Chondrocyte (in vitro differentiated cells): ENCODE results near the gene CIAO2A. TPM values are rescaled to one million over a fixed set of nuclear protein-coding genes. Genes with fewer than 3 reads are reported as not detected.
A peak's percentile ranks its signal among the peaks of the same experiment; 100 is the strongest.

Experiments
- DNase-seq: peaks from one replicate; pipeline ENCODE4 v3.0.0; 2021; ENCODE audit warnings: mixed read lengths, low spot score
- H3K27ac Mint-ChIP-seq: one replicate; pipeline ENCODE4 v1.8.0; 2021; ENCODE audit warnings: mild to moderate bottlenecking, moderate library complexity, mixed read lengths; ENCODE audit not compliant: unreplicated experiment
- H3K27me3 Mint-ChIP-seq: 2 replicates; pipeline ENCODE4 v1.8.0; 2021; ENCODE audit warnings: low read depth, mixed read lengths
- H3K36me3 Mint-ChIP-seq: 2 replicates; pipeline ENCODE4 v1.8.0; 2021; ENCODE audit warnings: low read depth, mixed read lengths
- H3K4me1 Mint-ChIP-seq: 2 replicates; pipeline ENCODE4 v1.8.0; 2021; ENCODE audit warnings: low read depth, mild to moderate bottlenecking, mixed read lengths
- H3K4me3 Mint-ChIP-seq: one replicate; pipeline ENCODE4 v1.8.0; 2021; ENCODE audit warnings: mild to moderate bottlenecking, moderate library complexity, mixed read lengths; ENCODE audit not compliant: unreplicated experiment
- H3K9me3 Mint-ChIP-seq: 2 replicates; pipeline ENCODE4 v1.8.0; 2021; ENCODE audit warnings: low read depth, mixed read lengths
- long read RNA-seq: library from polyadenylated mRNA; stranded (forward); transcript quantifications from one replicate; pipeline ENCODE4 v2.0.0, GENCODE V29; 2021
- total RNA-seq: library from RNA; stranded (reverse); gene quantifications from 3 replicates; pipeline ENCODE4 v1.2.1, GENCODE V29; 2021
- TF ChIP-seq, protein P1 (sequence below): fragments of 200-600 bp; sonication (generic); IDR thresholded peaks from 2 replicates; pipeline ENCODE4 v1.5.0; 2021; ENCODE audit warnings: antibody characterized with exemption, mild to moderate bottlenecking, moderate library complexity

Gene CIAO2A, protein sequence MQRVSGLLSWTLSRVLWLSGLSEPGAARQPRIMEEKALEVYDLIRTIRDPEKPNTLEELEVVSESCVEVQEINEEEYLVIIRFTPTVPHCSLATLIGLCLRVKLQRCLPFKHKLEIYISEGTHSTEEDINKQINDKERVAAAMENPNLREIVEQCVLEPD
- total RNA-seq, result 26.3 to 30.1 TPM (median 28.7 TPM) in 3 replicates
- long read RNA-seq, transcript CIAO2A-202 (4 exons, 826 nt), result minor isoform, 7 of 30 reads
- long read RNA-seq, transcript CIAO2A-201 (5 exons, 1,105 nt), result major isoform, 21 of 30 reads
- long read RNA-seq, partial matches to known transcripts, result 0 of 30 reads
- long read RNA-seq, other reads (novel, unspliced or antisense), result 1 of 30 reads

DNA sequence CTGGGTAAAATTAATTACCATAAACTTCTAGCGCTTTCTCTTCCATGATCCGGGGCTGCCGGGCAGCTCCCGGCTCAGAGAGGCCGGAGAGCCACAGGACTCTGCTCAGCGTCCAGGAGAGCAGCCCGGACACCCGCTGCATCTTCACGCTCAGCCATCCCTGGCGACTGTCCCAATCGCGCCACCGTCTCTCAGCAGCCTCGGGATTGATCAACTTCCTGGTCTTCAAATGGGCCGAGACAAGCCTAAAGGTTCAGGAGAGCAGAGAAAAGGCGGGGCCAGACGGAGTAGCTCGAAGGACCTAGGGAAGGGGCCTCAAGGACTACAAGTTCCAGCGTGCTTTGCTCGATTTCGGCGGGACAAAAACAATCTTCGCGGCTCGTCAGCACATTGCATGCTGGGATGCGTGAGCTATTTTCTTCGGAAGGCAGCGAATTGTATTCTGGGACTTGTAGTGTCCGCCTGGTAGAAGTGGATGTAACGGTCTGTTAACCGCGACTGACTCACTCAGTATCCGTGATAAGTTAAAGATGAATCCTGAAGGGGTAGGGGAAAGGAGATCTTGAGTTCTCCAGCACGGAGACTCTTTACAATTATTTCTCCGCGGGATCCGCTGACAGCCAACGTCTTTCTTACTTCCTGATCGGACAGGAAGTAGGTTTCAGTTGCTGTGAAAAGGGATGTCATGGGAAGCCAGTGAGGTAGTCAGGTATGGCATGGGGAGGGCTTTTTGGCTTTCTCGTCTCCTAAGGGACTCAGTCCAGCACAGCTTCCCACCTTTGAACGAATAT is at the start of gene CIAO2A:
CIAO2A (minus strand) TSS at position 212 of the 791 bp plus-strand sequence; CDS start at position 142, 70 bp downstream.
- TF ChIP-seq, protein P1, sequence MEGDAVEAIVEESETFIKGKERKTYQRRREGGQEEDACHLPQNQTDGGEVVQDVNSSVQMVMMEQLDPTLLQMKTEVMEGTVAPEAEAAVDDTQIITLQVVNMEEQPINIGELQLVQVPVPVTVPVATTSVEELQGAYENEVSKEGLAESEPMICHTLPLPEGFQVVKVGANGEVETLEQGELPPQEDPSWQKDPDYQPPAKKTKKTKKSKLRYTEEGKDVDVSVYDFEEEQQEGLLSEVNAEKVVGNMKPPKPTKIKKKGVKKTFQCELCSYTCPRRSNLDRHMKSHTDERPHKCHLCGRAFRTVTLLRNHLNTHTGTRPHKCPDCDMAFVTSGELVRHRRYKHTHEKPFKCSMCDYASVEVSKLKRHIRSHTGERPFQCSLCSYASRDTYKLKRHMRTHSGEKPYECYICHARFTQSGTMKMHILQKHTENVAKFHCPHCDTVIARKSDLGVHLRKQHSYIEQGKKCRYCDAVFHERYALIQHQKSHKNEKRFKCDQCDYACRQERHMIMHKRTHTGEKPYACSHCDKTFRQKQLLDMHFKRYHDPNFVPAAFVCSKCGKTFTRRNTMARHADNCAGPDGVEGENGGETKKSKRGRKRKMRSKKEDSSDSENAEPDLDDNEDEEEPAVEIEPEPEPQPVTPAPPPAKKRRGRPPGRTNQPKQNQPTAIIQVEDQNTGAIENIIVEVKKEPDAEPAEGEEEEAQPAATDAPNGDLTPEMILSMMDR, result no peak
- H3K27me3 Mint-ChIP-seq, result no peaks in the 10 kb centered on the region
- peaks cover 3% of the 10 kb centered on the region for H3K36me3 Mint-ChIP-seq
- no peaks in the 10 kb centered on the region for H3K9me3 Mint-ChIP-seq
- DNase-seq, result no peak
- peaks cover 63% of the 10 kb centered on the region for H3K4me1 Mint-ChIP-seq
- peak within 1 kb of the TSS; percentile 96 for H3K27ac Mint-ChIP-seq
- peak within 1 kb of the TSS; percentile 97 for H3K4me3 Mint-ChIP-seq

DNA sequence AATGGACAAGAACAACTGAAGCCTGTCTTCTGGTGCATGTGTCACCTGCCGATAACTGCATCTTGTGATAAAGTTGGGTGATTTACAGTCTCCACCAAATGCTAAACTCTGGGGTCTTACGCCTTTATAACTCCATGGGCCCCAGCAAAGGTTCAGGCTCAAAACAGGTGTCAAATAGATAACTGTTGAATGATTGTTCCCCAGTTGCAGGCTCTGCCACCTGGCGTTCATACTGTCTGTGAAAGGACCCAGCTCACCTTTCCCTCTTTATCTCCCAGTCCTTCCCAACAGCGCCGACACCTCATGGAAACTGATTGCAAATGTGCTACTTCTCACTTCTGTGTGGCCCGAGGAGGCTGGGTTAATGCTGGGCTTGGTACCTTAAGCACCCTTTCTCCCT is 49.6 kb upstream of the CIAO2A start:
- H3K4me3 Mint-ChIP-seq, result no peak overlapping the region
- no peak for DNase-seq
- no peaks in the 10 kb centered on the region for H3K27me3 Mint-ChIP-seq
- peaks cover 13% of the 10 kb centered on the region for H3K36me3 Mint-ChIP-seq
- no peaks in the 10 kb centered on the region for H3K9me3 Mint-ChIP-seq
- no peak overlapping the region for H3K27ac Mint-ChIP-seq
- TF ChIP-seq, protein P1, result no peak
- peaks cover 9% of the 10 kb centered on the region for H3K4me1 Mint-ChIP-seq

DNA sequence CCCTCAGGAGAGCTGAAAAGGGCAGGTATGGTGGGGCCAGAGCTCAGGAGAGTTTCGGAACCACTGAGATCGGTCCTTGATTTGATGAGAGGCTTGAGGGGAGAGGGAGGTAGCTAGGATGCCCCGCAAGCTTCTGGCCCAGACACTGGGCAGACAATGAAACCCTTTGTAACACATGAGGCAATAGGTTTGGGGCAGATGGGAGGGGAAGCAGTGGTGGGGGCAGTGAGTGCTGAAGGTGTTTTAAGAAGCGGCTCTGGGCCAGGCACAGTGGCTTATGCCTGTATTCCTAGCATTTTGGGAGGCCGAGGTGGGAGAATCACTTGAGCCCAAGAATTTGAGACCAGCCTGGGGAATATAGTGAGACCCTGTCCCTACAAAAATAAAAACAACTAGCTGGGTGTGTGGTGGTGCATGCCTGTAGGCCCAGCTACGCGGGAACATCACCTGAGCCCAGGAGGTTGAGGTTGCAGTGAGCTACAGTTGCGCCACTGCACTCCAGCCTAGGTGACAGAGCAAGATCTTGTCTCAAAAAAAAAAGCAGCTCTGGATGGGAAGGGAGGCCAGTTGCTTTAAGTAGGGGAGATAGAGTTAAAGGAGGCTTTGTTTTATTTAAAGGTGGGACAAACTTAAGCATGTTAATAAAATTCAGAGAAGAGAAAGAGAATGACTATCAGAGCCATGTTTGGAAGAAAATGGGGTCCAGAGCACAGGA is 48.3 kb upstream of the CIAO2A start:
- peak; percentile 41 for DNase-seq
- Mint-ChIP-seq H3K27ac (no peak overlapping the region), H3K4me3 (no peak overlapping the region), H3K36me3 (peaks cover 20% of the 10 kb centered on the region), H3K27me3 (no peaks in the 10 kb centered on the region), H3K4me1 (peaks cover 9% of the 10 kb centered on the region), H3K9me3 (no peaks in the 10 kb centered on the region)
- TF ChIP-seq, protein P1, result no peak

DNA sequence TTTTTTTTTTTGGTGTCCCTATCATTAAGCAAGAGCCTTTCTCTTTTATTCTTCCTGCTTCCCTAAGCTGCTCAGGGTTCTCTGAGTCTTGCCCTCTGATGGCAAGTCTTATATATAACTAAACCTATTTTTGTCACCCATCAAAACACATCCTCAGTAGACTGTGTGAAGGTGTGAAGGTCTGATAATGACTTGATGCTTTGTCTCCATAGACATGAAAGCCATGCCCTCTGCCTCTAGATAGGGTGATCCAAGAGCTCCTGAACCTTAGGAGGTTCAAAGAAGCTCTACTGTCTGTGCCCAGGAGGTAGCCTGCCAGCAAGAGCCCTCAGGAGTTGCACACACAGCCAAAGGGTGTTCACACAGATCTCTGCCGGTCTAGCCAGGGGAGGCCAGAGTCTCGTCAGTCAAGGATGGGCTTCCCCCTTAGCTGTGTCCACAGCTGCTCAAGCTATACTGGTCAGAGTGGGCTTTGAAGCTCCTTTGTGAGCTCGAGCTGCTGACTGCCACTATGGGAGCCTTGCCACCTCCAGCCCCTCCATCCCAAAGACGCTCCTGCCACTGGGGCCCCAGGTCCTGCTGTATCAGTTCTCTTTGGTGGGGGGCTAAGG is 44.8 kb upstream of the CIAO2A start:
- Mint-ChIP-seq H3K36me3 (peaks cover 32% of the 10 kb centered on the region), H3K27ac (no peak overlapping the region), H3K9me3 (no peaks in the 10 kb centered on the region), H3K4me3 (no peak overlapping the region), H3K27me3 (no peaks in the 10 kb centered on the region), H3K4me1 (no peaks in the 10 kb centered on the region)
- no peak for DNase-seq
- TF ChIP-seq, protein P1, result no peak
